Mucosa of rectum (tissue), 2 donors: ENCODE measurements around the gene IQGAP3.

Experiments used
- H3K27ac ChIP-seq, 2 donors: one replicate each; pipeline ENCODE4 v1.7.0; 2013; ENCODE audit warnings: inconsistent platforms in 2 of 2, low read depth in 2 of 2, low read length in 2 of 2
- H3K27me3 ChIP-seq, 2 donors: one replicate each; pipeline ENCODE4 v1.7.0; 2013; ENCODE audit warnings: low read length in 2 of 2; ENCODE audit not compliant: control insufficient read depth in 2 of 2, insufficient read depth in 2 of 2
- H3K36me3 ChIP-seq, 2 donors: one replicate each; pipeline ENCODE4 v1.7.0; 2013; ENCODE audit warnings: low read length in 2 of 2; ENCODE audit not compliant: control insufficient read depth in 2 of 2, insufficient read depth in 2 of 2
- H3K4me1 ChIP-seq, 2 donors: one replicate each; pipeline ENCODE4 v1.7.0; 2013; ENCODE audit warnings: low read length in 2 of 2, mild to moderate bottlenecking in 1 of 2; ENCODE audit not compliant: control insufficient read depth in 2 of 2, insufficient read depth in 2 of 2
- H3K4me3 ChIP-seq, 2 donors: one replicate each; pipeline ENCODE4 v1.7.0; 2013; ENCODE audit warnings: low read length in 2 of 2
- H3K9ac ChIP-seq, 2 donors: one replicate each; pipeline ENCODE4 v1.7.0; 2013; ENCODE audit warnings: low read length in 2 of 2, low read depth in 1 of 2, mild to moderate bottlenecking in 1 of 2
- H3K9me3 ChIP-seq, 2 donors: one replicate each; pipeline ENCODE4 v1.7.0; 2013; ENCODE audit warnings: low read length in 2 of 2; ENCODE audit not compliant: control insufficient read depth in 2 of 2
- donor health status: healthy.
- donor health status: Normal muscosa, but diverticular disease.

Gene IQGAP3

GRCh38 chr1:156533568-156534220, 38.7 kb downstream of the IQGAP3 start:
- Histone ChIP-seq H3K9me3 (no peaks in the 10 kb centered on the region), H3K27ac (no peak overlapping the region), H3K4me3 (no peak overlapping the region), H3K27me3 (no peaks in the 10 kb centered on the region), H3K9ac (no peak overlapping the region), H3K4me1 (no peaks in the 10 kb centered on the region), H3K36me3 (peaks cover 0 to 6% of the 10 kb centered on the region in 2 donors)

- Histone ChIP-seq H3K27ac (no peak overlapping the region), H3K27me3 (no peaks in the 10 kb centered on the region), H3K9ac (no peak overlapping the region), H3K9me3 (no peaks in the 10 kb centered on the region), H3K36me3 (peaks cover 0 to 7% of the 10 kb centered on the region in 2 donors), H3K4me3 (no peak overlapping the region), H3K4me1 (no peaks in the 10 kb centered on the region)
Observed at GRCh38 chr1:156532374-156532773, 40.0 kb downstream of the IQGAP3 start.

GRCh38 chr1:156530006-156530405, 42.4 kb downstream of the IQGAP3 start:
- Histone ChIP-seq H3K27me3 (no peaks in the 10 kb centered on the region), H3K36me3 (peaks cover 0 to 4% of the 10 kb centered on the region in 2 donors), H3K9ac (no peak overlapping the region), H3K9me3 (no peaks in the 10 kb centered on the region), H3K4me1 (peaks cover 3 to 10% of the 10 kb centered on the region in 2 donors), H3K27ac (no peak overlapping the region), H3K4me3 (no peak overlapping the region)

GRCh38 chr1:156528875-156529425, 43.4 kb downstream of the IQGAP3 start:
- H3K27me3 ChIP-seq = no peaks in the 10 kb centered on the region
- H3K36me3 ChIP-seq = peaks cover 0 to 4% of the 10 kb centered on the region in 2 donors
- peaks cover 3 to 15% of the 10 kb centered on the region in 2 donors for H3K4me1 ChIP-seq
- no peak overlapping the region for H3K27ac ChIP-seq
- H3K9ac ChIP-seq = no peak overlapping the region
- H3K4me3 ChIP-seq = no peak overlapping the region
- no peaks in the 10 kb centered on the region for H3K9me3 ChIP-seq

- H3K27ac ChIP-seq = no peak overlapping the region
Observed at GRCh38 chr1:156528231-156528630, 44.1 kb downstream of the IQGAP3 start.

GRCh38 chr1:156527584-156527983, 44.8 kb downstream of the IQGAP3 start:
- Histone ChIP-seq H3K9ac (no peak overlapping the region), H3K4me1 (peaks cover 3 to 15% of the 10 kb centered on the region in 2 donors), H3K9me3 (no peaks in the 10 kb centered on the region), H3K27me3 (no peaks in the 10 kb centered on the region), H3K27ac (no peak overlapping the region), H3K36me3 (peaks cover 0 to 4% of the 10 kb centered on the region in 2 donors), H3K4me3 (no peak overlapping the region)

More at GRCh38 chr1:156528231-156528630, 44.1 kb downstream of the IQGAP3 start:
- H3K4me3 ChIP-seq = no peak overlapping the region
- no peaks in the 10 kb centered on the region for H3K9me3 ChIP-seq
- no peaks in the 10 kb centered on the region for H3K27me3 ChIP-seq
- H3K4me1 ChIP-seq = peaks cover 3 to 15% of the 10 kb centered on the region in 2 donors
- peaks cover 0 to 4% of the 10 kb centered on the region in 2 donors for H3K36me3 ChIP-seq
- H3K9ac ChIP-seq = no peak overlapping the region

- peaks cover 0 to 4% of the 10 kb centered on the region in 2 donors for H3K36me3 ChIP-seq
- H3K27ac ChIP-seq = no peak overlapping the region
- no peaks in the 10 kb centered on the region for H3K27me3 ChIP-seq
- peaks cover 3 to 15% of the 10 kb centered on the region in 2 donors for H3K4me1 ChIP-seq
- H3K4me3 ChIP-seq = no peak overlapping the region
- no peaks in the 10 kb centered on the region for H3K9me3 ChIP-seq
- H3K9ac ChIP-seq = no peak overlapping the region
Observed at GRCh38 chr1:156525856-156526489, 46.4 kb downstream of the IQGAP3 start.

GRCh38 chr1:156525071-156525501, 47.3 kb downstream of the IQGAP3 start:
- Histone ChIP-seq H3K4me3 (peak overlapping the region in 1 of 2 donors; percentile 28), H3K27me3 (no peaks in the 10 kb centered on the region), H3K27ac (peak overlapping the region; percentile 41 to 50), H3K4me1 (peaks cover 3 to 15% of the 10 kb centered on the region in 2 donors), H3K9ac (no peak overlapping the region), H3K36me3 (peaks cover 0 to 2% of the 10 kb centered on the region in 2 donors), H3K9me3 (no peaks in the 10 kb centered on the region)

- Histone ChIP-seq H3K36me3 (peaks cover 0 to 2% of the 10 kb centered on the region in 2 donors), H3K9me3 (no peaks in the 10 kb centered on the region), H3K27me3 (no peaks in the 10 kb centered on the region), H3K4me1 (peaks cover 3 to 15% of the 10 kb centered on the region in 2 donors), H3K27ac (peak overlapping the region; percentile 41 to 50), H3K9ac (no peak overlapping the region), H3K4me3 (no peak overlapping the region)
Observed at GRCh38 chr1:156524481-156524869, 47.9 kb downstream of the IQGAP3 start.

- Histone ChIP-seq H3K27me3 (no peaks in the 10 kb centered on the region), H3K4me1 (peaks cover 3 to 15% of the 10 kb centered on the region in 2 donors), H3K4me3 (no peak overlapping the region), H3K9ac (no peak overlapping the region), H3K9me3 (no peaks in the 10 kb centered on the region), H3K36me3 (peaks cover 0 to 2% of the 10 kb centered on the region in 2 donors), H3K27ac (no peak overlapping the region)
Observed at GRCh38 chr1:156523801-156524480, 48.4 kb downstream of the IQGAP3 start.
